Amygdala (tissue), 56 donors: ENCODE data around the gene HMOX1.
A peak's percentile ranks its signal among the peaks of the same experiment; 100 is the strongest.
"Not testable (repeated sequence)": the region's sequence is repeated elsewhere in the genome, so short reads cannot be mapped to it uniquely, and the experiment has no call there.

ENCODE experiments used
- DNase-seq, 56 donors: peaks; one replicate each; lab custom pipeline; 2025; lab: John Stamatoyannopoulos, UW

Gene HMOX1

GRCh38 chr22:35349704-35350538 is 31.0 kb upstream of the HMOX1 start:
- peak in 16 of 56 donors; percentile 3 to 58 (median 26) for DNase-seq

DNA sequence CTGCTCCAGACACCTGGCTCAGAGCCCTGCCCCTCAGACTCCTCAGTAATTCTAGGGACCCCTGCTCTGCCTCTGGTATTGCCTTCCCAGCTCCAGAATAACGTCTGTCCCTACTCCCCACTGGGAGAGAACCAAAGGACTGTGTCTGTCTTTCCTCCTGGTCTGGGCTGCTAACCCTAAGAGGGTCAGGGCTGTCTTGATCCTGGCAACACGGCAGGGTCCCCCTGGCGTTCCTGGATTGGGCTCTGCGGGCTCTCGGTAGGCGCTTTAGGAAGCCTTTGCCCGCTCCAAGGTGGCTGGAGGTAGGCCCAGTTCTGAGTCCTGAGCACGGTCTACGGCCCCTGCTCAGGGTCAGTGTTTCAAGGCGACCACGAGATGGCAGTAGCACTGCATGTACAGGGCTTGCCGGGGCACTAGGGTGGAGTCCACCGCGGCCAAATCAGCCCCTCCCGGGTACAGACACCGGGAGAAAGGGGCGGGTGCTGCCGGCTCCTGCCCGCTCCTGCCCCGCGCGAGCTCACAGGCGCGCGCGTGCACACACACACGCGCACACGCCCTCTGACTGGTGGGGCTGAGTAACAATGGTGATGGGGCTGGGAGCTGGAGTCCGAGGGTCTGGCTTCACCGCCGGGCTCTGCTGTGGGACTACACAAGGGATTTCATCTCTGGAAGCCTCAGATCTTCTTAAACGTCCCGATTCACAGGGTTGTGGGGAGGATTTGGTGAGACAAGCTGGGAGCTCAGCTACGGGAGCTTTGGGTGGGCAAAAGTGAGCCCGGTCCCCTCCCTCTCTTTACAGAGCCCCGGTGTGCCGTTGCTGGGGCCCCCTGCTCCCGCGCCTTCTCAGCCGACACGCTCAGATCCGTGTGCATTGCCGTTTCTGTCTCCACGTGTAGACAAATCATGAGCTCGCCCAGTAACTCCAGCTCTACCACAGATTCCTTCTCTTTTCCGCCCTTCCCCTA is 30.1 kb upstream of the HMOX1 start:
- DNase-seq, result peak in 55 of 56 donors; percentile 32 to 90 (median 75)

DNA sequence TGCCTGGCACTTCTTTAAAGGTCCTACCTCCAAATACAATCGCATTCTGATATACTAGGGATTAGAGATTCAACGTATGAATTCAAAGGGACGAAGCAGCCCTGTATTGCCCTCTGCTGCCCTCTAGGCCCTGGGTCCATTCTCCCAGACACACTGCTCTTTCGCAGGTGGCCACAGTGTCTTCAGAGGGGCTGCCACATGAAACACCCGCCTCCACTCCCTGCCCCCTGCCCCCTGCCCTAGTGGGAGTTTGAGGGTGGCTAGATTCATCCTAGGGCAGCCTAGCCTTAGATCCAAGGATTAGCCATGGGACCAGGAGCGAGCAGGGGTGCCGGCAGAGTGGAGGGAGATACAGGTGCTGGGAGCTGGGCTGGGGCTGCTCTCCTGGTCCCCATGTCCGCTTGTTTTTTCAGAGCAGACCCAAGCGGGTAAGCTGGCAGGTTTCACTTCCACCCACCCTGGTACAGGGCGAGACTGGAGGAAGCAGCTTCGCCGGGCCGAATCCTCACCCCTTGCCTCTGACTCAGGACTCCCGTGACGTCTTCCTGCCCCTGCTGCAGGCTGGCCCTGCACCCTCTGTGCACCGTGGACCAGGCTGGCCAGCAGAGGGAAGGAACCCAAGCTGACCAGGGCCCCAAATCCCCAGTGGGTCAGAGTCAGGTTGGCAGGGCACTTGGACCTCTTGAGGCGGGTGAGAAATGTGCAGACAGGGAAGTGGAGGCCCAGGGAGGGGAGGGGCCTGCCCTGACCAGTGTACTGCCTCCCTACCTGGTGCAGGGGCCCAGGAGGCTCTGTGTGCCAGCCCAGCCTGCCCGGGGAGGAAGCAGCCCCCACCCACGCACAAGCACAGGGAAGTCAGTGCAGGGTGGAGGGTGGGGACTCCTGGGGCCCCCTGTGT is 28.4 kb upstream of the HMOX1 start:
- peak in 37 of 56 donors; percentile 16 to 69 (median 39) for DNase-seq

- peak in 6 of 56 donors; percentile 12 to 24 (median 16) for DNase-seq
Measured at GRCh38 chr22:35353318-35353717, 27.6 kb upstream of the HMOX1 start.

DNA sequence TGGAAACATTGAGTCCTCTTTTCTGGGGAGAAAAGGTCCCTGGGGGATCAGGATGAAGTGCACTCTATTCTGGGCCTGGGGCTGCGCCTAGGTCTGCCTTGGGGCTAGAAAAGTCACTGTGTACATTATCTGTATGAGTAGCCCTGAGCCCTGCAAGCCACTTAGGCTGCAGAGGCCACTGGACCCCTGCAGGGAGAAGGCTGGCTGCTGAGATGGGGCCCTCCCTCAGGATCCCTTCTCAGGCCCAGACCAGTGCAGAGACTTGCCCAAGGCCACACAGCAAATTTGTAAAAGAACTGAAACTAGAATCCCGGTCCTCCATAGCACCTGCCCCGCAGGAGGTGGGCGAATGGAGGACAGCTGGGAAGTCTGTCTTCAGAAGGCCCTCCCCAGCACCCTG is 26.8 kb upstream of the HMOX1 start:
- no peak for DNase-seq

DNA sequence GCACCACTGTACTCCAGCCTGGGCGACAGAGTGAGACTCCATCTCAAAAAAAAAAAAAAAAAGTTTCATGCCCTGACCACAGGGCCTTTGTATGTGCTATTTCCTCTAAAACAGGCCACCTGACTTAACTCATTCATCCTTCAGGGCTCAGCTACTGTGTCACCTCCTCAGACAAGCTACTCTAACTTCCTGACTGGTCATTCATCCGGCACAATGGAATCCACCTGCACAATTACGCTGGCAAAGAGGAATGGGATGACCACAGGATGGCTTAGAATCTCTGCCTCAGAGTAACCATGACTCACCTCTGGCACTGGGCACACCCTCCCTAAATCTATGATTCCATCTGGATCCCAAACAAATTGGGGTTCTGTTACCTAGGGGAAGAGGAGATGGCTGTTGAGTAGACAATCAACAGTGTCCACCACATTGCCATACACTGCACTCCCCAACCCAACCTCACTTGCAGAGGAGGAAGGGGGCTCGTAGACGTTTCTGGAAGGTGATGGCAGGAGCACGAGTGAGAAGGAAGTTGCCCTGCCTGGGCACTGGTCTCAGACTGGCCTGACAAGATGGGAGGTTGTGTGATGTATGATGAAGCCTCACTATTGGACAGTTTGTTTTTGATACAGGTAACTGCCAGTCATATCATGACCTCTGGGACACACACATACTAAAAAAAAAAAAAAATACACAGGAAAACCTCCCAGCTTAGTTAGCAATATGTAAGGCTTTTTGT is 22.8 kb upstream of the HMOX1 start:
- DNase-seq, result no peak

GRCh38 chr22:35359380-35360065 is 21.4 kb upstream of the HMOX1 start:
- no peak for DNase-seq

- DNase-seq, result no peak
Measured at GRCh38 chr22:35361001-35361558, 19.8 kb upstream of the HMOX1 start.

- DNase-seq, result no peak
Measured at GRCh38 chr22:35363566-35364086, 17.3 kb upstream of the HMOX1 start.

- not testable (repeated sequence) for DNase-seq
Measured at GRCh38 chr22:35364230-35364629, 16.7 kb upstream of the HMOX1 start.

GRCh38 chr22:35367331-35367886 is 13.5 kb upstream of the HMOX1 start:
- peak in 1 of 56 donors; percentile 17 for DNase-seq

GRCh38 chr22:35368386-35368785 is 12.5 kb upstream of the HMOX1 start:
- no peak for DNase-seq

- no peak for DNase-seq
Measured at GRCh38 chr22:35369996-35370395, 10.9 kb upstream of the HMOX1 start.

DNA sequence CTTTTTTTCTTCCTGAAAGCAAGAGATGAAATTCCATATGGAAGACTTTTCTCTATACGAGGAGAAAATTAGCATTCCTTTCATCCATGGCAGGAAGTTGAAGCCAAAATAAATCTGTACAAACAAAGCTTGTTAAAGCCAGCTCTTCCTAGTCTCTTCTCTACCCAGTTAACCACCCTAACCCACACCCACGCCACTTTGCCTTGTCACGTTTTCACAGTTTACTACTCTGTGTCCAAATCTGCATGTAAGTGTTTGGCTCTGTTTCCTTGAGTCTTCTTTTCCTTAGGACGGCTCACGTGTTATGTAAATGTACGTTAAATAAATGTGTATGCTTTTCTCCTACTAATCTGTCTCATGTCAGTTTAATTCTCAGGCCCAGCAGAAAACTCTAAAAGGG is 7.1 kb upstream of the HMOX1 start:
- peak in 2 of 56 donors; percentile 1 to 39 for DNase-seq

GRCh38 chr22:35375031-35375430 is 5.9 kb upstream of the HMOX1 start:
- no peak for DNase-seq

GRCh38 chr22:35375526-35375925 is 5.4 kb upstream of the HMOX1 start:
- DNase-seq, result no peak

DNA sequence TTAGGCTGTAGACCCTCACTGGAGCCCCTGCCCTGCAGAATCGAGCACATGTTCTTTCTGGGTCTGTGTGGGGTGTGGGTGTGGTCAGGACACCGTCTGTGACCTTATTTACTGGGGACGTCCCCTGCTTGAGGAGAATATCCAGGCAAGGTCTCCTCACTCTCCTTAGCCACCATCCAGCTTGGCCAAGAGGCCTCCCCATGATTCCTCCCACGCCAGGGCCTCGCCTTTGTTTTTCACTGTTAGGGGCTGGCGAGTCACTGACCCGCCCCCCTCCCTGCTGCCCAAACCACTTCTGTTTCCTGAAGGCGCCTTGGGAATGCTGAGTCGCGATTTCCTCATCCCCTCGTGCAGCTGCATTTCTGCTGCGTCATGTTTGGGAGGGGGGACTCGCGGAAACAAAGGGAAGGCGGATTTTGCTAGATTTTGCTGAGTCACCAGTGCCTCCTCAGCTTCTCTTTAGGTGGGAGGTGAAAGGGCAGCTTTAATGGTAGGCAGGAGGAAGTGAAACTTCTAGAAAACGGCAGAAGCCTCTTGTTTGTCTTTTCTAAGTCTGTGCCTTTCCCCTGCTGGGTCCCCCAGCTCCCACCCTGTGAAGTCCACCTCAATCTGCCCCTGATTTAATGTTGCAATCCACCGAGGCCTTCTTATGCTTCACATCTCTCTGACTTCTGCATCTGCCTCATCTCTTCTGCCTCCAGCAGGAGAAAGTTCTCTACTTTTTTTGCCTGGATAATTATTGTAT is 4.0 kb upstream of the HMOX1 start:
- peak in 53 of 56 donors; percentile 15 to 88 (median 66) for DNase-seq
